Endothelial cell (in vitro differentiated cells): ENCODE data around the gene TMEM253. TPM values are rescaled to one million over a fixed set of nuclear protein-coding genes. Genes with fewer than 3 reads are reported as not detected.

Source experiments
- DNase-seq: peaks from one replicate; pipeline ENCODE4 v3.0.0; 2021; ENCODE audit warnings: low spot score
- H3K27ac Mint-ChIP-seq: one replicate; pipeline ENCODE4 v1.8.0; 2021; ENCODE audit warnings: mixed read lengths, inconsistent platforms; ENCODE audit not compliant: unreplicated experiment
- H3K27me3 Mint-ChIP-seq: one replicate; pipeline ENCODE4 v1.8.0; 2021; ENCODE audit warnings: mild to moderate bottlenecking, moderate library complexity, mixed read lengths, inconsistent platforms; ENCODE audit not compliant: unreplicated experiment
- H3K36me3 Mint-ChIP-seq: one replicate; pipeline ENCODE4 v1.8.0; 2021; ENCODE audit warnings: mild to moderate bottlenecking, low read depth, mixed read lengths, inconsistent platforms; ENCODE audit not compliant: unreplicated experiment
- H3K4me1 Mint-ChIP-seq: one replicate; pipeline ENCODE4 v1.8.0; 2021; ENCODE audit warnings: mild to moderate bottlenecking, mixed read lengths, inconsistent platforms; ENCODE audit not compliant: unreplicated experiment
- H3K4me3 Mint-ChIP-seq: one replicate; pipeline ENCODE4 v1.8.0; 2021; ENCODE audit warnings: mild to moderate bottlenecking, mixed read lengths, inconsistent platforms; ENCODE audit not compliant: unreplicated experiment
- H3K9me3 Mint-ChIP-seq: one replicate; pipeline ENCODE4 v1.8.0; 2021; ENCODE audit warnings: mixed read lengths, inconsistent platforms; ENCODE audit not compliant: unreplicated experiment
- CTCF ChIP-seq: fragments of 200-600 bp; sonication (generic); IDR thresholded peaks from one replicate; pipeline ENCODE4 v1.5.0; 2021; ENCODE audit warnings: antibody characterized with exemption; ENCODE audit not compliant: unreplicated experiment
- total RNA-seq: library from RNA; stranded (reverse); fragmentation: NEBNext Ultra II Directional; extraction: Animal tissue kit (Norgen Biotek cat#: 25700); gene quantifications from one replicate; pipeline ENCODE4 v1.2.1, GENCODE V29; 2021; ENCODE audit not compliant: unreplicated experiment

The TMEM253 gene
- total RNA-seq, 1 donor from 2014 or later = 0.90 TPM

DNA sequence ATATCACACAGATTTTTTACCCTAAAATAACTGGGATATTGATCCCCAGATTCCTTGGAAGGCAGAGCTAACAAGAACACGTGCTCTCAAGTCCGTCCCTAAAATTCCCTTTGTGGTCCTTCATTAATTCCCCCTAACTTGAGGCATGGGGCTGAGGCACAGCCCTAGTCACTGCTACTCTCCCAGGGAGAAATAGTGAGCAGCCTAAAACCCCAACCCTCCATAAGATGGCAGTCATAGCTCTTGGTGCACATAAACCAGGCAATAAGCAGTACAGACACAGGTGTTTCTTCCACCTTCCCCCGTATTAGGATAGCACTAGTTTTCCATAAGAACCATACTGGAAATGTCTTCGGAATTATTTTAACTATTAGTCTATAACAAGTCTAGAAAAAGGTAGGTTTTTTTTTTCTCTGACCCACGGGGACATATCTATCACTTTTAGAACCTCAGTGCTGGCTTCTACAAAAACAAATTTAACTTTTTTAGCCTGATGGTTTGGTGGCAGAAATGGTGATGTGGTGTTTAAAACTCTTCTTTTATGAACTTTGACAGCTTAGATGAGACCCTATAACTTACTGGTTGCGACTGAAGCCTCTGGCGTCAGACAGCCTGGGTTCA is 33.9 kb upstream of the TMEM253 start:
- no peak for DNase-seq
- Mint-ChIP-seq H3K27ac (no peak overlapping the region), H3K4me1 (peaks cover 20% of the 10 kb centered on the region), H3K9me3 (no peaks in the 10 kb centered on the region), H3K4me3 (no peak overlapping the region), H3K27me3 (peaks cover 11% of the 10 kb centered on the region), H3K36me3 (no peaks in the 10 kb centered on the region)
- TF ChIP-seq CTCF = no peak

DNA sequence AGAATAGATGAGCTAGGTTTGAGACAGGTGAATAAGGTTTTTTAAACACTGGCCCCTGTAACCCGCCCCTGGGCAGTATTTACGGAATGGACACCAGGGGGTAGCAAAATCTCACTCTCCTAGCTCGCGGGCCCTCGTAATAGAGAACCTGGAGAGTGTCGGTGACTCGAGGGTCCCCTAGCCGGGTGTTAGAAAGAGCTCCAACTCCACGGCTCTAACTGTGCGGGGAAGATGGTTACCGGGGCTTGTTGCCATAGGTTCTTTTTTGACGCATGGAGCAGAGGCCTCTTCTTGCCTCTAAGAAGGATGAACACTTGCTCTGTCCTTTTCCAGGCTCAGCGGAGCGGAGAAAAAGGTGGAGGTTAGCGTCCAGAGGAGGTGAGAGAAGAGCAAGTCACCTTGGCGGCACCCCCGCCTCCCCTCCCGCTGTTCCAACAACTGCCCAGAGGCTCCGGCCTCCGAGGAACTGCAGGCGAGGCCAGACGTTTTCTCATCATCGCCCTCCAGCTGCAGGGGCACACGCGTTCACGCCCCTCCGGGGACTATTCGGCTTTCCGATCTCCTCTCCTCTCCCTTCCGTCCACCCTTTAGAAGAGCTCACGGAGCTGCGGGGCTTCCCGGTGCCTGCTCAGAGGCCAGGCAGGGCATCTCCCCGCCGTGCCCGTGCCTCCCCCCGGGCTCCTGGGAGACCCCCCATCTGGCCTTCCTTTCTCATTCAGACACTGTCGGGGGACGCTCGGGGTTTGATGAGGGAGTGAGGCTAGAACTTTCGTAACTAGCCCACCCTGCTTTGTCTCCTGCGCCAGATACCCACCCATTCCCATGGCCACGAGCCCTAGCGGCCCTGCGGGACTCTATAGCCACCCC is 32.1 kb upstream of the TMEM253 start:
- peaks cover 5% of the 10 kb centered on the region for H3K36me3 Mint-ChIP-seq
- peak; percentile 51 for TF ChIP-seq CTCF
- DNase-seq = peak; percentile 67
- peaks cover 15% of the 10 kb centered on the region for H3K4me1 Mint-ChIP-seq
- H3K27me3 Mint-ChIP-seq = peaks cover 17% of the 10 kb centered on the region
- no peaks in the 10 kb centered on the region for H3K9me3 Mint-ChIP-seq
- no peak overlapping the region for H3K27ac Mint-ChIP-seq
- peak overlapping the region; percentile 83 for H3K4me3 Mint-ChIP-seq

- H3K4me3 Mint-ChIP-seq = peak overlapping the region; percentile 78
- H3K4me1 Mint-ChIP-seq = peaks cover 15% of the 10 kb centered on the region
- H3K27ac Mint-ChIP-seq = peak overlapping the region; percentile 73
- peaks cover 5% of the 10 kb centered on the region for H3K36me3 Mint-ChIP-seq
- DNase-seq = peak; percentile 26
- H3K27me3 Mint-ChIP-seq = peaks cover 17% of the 10 kb centered on the region
- TF ChIP-seq CTCF = no peak
- H3K9me3 Mint-ChIP-seq = no peaks in the 10 kb centered on the region
Measured at GRCh38 chr14:21069388-21070082, 31.3 kb upstream of the TMEM253 start.

GRCh38 chr14:21070083-21070609 is 30.7 kb upstream of the TMEM253 start, which contains the start of gene ARHGEF40:
Gene ARHGEF40 (plus strand): TSS chr14:21070304. CDS start chr14:21070397, 93 bp downstream.
- Mint-ChIP-seq H3K27ac (peak within 1 kb of the TSS; percentile 74), H3K27me3 (peaks cover 19% of the 10 kb centered on the region), H3K4me1 (peaks cover 15% of the 10 kb centered on the region), H3K9me3 (no peaks in the 10 kb centered on the region), H3K36me3 (peaks cover 5% of the 10 kb centered on the region), H3K4me3 (peak within 1 kb of the TSS; percentile 90)
- peak; percentile 38 for DNase-seq
- no peak for TF ChIP-seq CTCF
